ENCODE results near the gene PELI3.

PELI3 gene

GRCh38 chr11:66494935-66495334 lies 28.2 kb downstream of the PELI3 start:
- no peaks in the 10 kb centered on the region for H3K79me2 ChIP-seq (ENCODE audit: insufficient read depth, low read length)
- H3K4me1 ChIP-seq (ENCODE audit: insufficient read depth, low read length, severe bottlenecking) = no peaks in the 10 kb centered on the region
- no peak overlapping the region for H3K4me3 ChIP-seq (ENCODE audit: low read depth, low read length, poor library complexity, severe bottlenecking)
- H3K4me2 ChIP-seq (ENCODE audit: low read length) = no peak overlapping the region
- H2AFZ ChIP-seq (ENCODE audit: low read length) = no peak overlapping the region
- no peaks in the 10 kb centered on the region for H3K27me3 ChIP-seq (ENCODE audit: insufficient read depth, low read length)
- H3K36me3 ChIP-seq (ENCODE audit: insufficient read depth, low read length) = peaks cover 80% of the 10 kb centered on the region
- TF ChIP-seq, protein P1, sequence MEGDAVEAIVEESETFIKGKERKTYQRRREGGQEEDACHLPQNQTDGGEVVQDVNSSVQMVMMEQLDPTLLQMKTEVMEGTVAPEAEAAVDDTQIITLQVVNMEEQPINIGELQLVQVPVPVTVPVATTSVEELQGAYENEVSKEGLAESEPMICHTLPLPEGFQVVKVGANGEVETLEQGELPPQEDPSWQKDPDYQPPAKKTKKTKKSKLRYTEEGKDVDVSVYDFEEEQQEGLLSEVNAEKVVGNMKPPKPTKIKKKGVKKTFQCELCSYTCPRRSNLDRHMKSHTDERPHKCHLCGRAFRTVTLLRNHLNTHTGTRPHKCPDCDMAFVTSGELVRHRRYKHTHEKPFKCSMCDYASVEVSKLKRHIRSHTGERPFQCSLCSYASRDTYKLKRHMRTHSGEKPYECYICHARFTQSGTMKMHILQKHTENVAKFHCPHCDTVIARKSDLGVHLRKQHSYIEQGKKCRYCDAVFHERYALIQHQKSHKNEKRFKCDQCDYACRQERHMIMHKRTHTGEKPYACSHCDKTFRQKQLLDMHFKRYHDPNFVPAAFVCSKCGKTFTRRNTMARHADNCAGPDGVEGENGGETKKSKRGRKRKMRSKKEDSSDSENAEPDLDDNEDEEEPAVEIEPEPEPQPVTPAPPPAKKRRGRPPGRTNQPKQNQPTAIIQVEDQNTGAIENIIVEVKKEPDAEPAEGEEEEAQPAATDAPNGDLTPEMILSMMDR (IDR thresholded peaks at IDR 0.05; ENCODE audit: low read length) = no peak
- TF ChIP-seq EZH2 (IDR thresholded peaks at IDR 0.05; ENCODE audit: borderline replicate concordance, low read length) = no peak
- no peaks in the 10 kb centered on the region for H3K9me2 ChIP-seq (ENCODE audit: low read depth, low read length)
- no peaks in the 10 kb centered on the region for H3K9me3 ChIP-seq (ENCODE audit: low read length)
- no peak overlapping the region for H3K27ac ChIP-seq (ENCODE audit: low read depth, low read length, poor library complexity, severe bottlenecking)
- no peak overlapping the region for H3K9ac ChIP-seq (ENCODE audit: low read length)
- no peaks in the 10 kb centered on the region for H4K20me1 ChIP-seq (ENCODE audit: insufficient read depth, low read length)
- H3F3A ChIP-seq (ENCODE audit: insufficient read depth, low read length) = no peaks in the 10 kb centered on the region

- Histone ChIP-seq H4K20me1 (ENCODE audit: insufficient read depth, low read length) (no peaks in the 10 kb centered on the region), H3K27ac (ENCODE audit: low read depth, low read length, poor library complexity, severe bottlenecking) (no peak overlapping the region), H3F3A (ENCODE audit: insufficient read depth, low read length) (no peaks in the 10 kb centered on the region), H3K79me2 (ENCODE audit: insufficient read depth, low read length) (no peaks in the 10 kb centered on the region), H3K27me3 (ENCODE audit: insufficient read depth, low read length) (no peaks in the 10 kb centered on the region), H2AFZ (ENCODE audit: low read length) (no peak overlapping the region), H3K4me2 (ENCODE audit: low read length) (no peak overlapping the region), H3K4me3 (ENCODE audit: low read depth, low read length, poor library complexity, severe bottlenecking) (no peak overlapping the region), H3K9me2 (ENCODE audit: low read depth, low read length) (no peaks in the 10 kb centered on the region), H3K9ac (ENCODE audit: low read length) (no peak overlapping the region), H3K4me1 (ENCODE audit: insufficient read depth, low read length, severe bottlenecking) (no peaks in the 10 kb centered on the region), H3K9me3 (ENCODE audit: low read length) (no peaks in the 10 kb centered on the region), H3K36me3 (ENCODE audit: insufficient read depth, low read length) (peaks cover 82% of the 10 kb centered on the region)
- TF ChIP-seq, protein P1 (IDR thresholded peaks at IDR 0.05; ENCODE audit: low read length) = peak; percentile 58
- no peak for TF ChIP-seq EZH2 (IDR thresholded peaks at IDR 0.05; ENCODE audit: borderline replicate concordance, low read length)
Observed at GRCh38 chr11:66495401-66495854, 28.7 kb downstream of the PELI3 start.

DNA sequence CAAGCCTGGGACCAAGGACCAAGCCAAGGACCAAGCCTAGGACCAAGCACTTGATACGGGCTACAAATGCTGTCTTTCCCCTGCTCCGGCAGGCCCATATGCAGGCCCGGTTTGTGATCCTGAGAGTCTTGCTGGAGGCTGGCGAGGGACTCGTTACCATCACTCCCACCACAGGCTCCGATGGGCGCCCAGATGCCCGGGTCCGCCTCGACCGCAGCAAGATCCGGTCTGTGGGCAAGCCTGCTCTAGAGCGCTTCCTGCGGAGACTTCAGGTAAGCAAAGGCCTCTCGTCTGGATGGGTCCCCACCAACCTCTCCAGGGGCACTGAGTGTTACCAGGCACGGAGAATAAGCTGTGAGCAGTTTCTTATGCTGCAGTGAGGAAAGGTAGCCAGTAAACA lies 30.5 kb downstream of the PELI3 start:
- no peaks in the 10 kb centered on the region for H3K79me2 ChIP-seq (ENCODE audit: insufficient read depth, low read length)
- H3K9me3 ChIP-seq (ENCODE audit: low read length) = no peaks in the 10 kb centered on the region
- H3F3A ChIP-seq (ENCODE audit: insufficient read depth, low read length) = no peaks in the 10 kb centered on the region
- H3K4me2 ChIP-seq (ENCODE audit: low read length) = no peak overlapping the region
- TF ChIP-seq, protein P1 (IDR thresholded peaks at IDR 0.05; ENCODE audit: low read length) = no peak
- no peak for TF ChIP-seq EZH2 (IDR thresholded peaks at IDR 0.05; ENCODE audit: borderline replicate concordance, low read length)
- H3K27me3 ChIP-seq (ENCODE audit: insufficient read depth, low read length) = no peaks in the 10 kb centered on the region
- no peak overlapping the region for H3K9ac ChIP-seq (ENCODE audit: low read length)
- no peak overlapping the region for H3K27ac ChIP-seq (ENCODE audit: low read depth, low read length, poor library complexity, severe bottlenecking)
- peaks cover 72% of the 10 kb centered on the region for H3K36me3 ChIP-seq (ENCODE audit: insufficient read depth, low read length)
- no peak overlapping the region for H3K4me3 ChIP-seq (ENCODE audit: low read depth, low read length, poor library complexity, severe bottlenecking)
- no peaks in the 10 kb centered on the region for H4K20me1 ChIP-seq (ENCODE audit: insufficient read depth, low read length)
- H3K4me1 ChIP-seq (ENCODE audit: insufficient read depth, low read length, severe bottlenecking) = no peaks in the 10 kb centered on the region
- H3K9me2 ChIP-seq (ENCODE audit: low read depth, low read length) = no peaks in the 10 kb centered on the region
- no peak overlapping the region for H2AFZ ChIP-seq (ENCODE audit: low read length)

Measured in OCI-LY1 (cell line).